Sigmoid colon (tissue), 7 donors: ENCODE data around the gene KICS2. TPM values are rescaled to one million over a fixed set of nuclear protein-coding genes. Genes with fewer than 3 reads are reported as not detected.

Source experiments
- DNase-seq: peaks from one replicate; pipeline ENCODE4 v3.0.0-alpha.2; 2019
- H3K27ac ChIP-seq, 4 donors: fragments of 200-600 bp; sonication (generic); one replicate each; pipeline ENCODE4 v1.5.1; 2016 to 2019; ENCODE audit warnings: mild to moderate bottlenecking in 1 of 4
- H3K27me3 ChIP-seq, 3 donors: fragments of 200-600 bp; sonication (generic); one replicate each; pipeline ENCODE4 v1.5.1; 2019; ENCODE audit warnings: mild to moderate bottlenecking in 1 of 3
- H3K36me3 ChIP-seq, 4 donors: fragments of 200-600 bp; sonication (generic); one replicate each; pipeline ENCODE4 v1.5.1; 2016 to 2019
- H3K4me1 ChIP-seq, 4 donors: fragments of 200-600 bp; sonication (generic); one replicate each; pipeline ENCODE4 v1.5.1; 2017 to 2019
- H3K4me3 ChIP-seq, 4 donors: fragments of 200-600 bp; sonication (generic); one replicate each; pipeline ENCODE4 v1.5.1; 2017 to 2019; ENCODE audit warnings: mild to moderate bottlenecking in 2 of 4, moderate library complexity in 1 of 4
- H3K9me3 ChIP-seq, 4 donors: fragments of 200-600 bp in 3 of 4; sonication (generic) in 3 of 4; one replicate each; pipeline versions ENCODE4 v1.5.1 to v1.6.1; 2013 to 2019
- EP300 ChIP-seq, 4 donors: sonication (generic); formaldehyde crosslinking; IDR thresholded peaks; one replicate each; pipeline ENCODE4 v1.6.1; 2017; ENCODE audit warnings: antibody characterized with exemption in 4 of 4
- POLR2A ChIP-seq, 2 donors: fragments of 450-650 bp; IDR thresholded peaks; one replicate each; pipeline ENCODE4 v1.6.1; 2016; ENCODE audit warnings: antibody characterized with exemption in 2 of 2, mild to moderate bottlenecking in 2 of 2, moderate library complexity in 2 of 2
- POLR2AphosphoS5 ChIP-seq, 4 donors: sonication (generic); formaldehyde crosslinking; IDR thresholded peaks; one replicate each; pipeline ENCODE4 v1.6.1; 2017; ENCODE audit warnings: antibody characterized with exemption in 4 of 4
- WGBS, 2 donors: extraction: QIAGEN DNeasy Blood & Tissue Kit; methylation state at CpG; one replicate each; pipeline ENCODE4 v1.1.7; 2013; 5-methylcytosine and 5-hydroxymethylcytosine counted together
- intact Hi-C: fragments of 100-400 bp; cut with DNase I; formaldehyde crosslinking; loops from one replicate; pipeline ENCODE4 v1.15.1; 2023
- polyA plus RNA-seq, 3 donors: library from polyadenylated mRNA; stranded (reverse); fragments of 200-250 nt; gene quantifications; one replicate each; pipeline ENCODE4 v1.2.3, GENCODE V29; 2013
- total RNA-seq, 4 donors: library from RNA; depleted of rRNA; stranded (reverse); fragments of >200 nt; gene quantifications; one replicate each; pipeline ENCODE4 v1.1.0, GENCODE V29; 2016
- TF ChIP-seq, protein P1 (sequence below), 4 experiments: fragments of 450-650 bp in 3 of 4; fragments of 200-600 bp in 1 of 4; IDR thresholded peaks; one replicate each; pipeline ENCODE4 v1.5.1; 2016 to 2019; ENCODE audit warnings: antibody characterized with exemption in 4 of 4, mild to moderate bottlenecking in 3 of 4, moderate library complexity in 2 of 4
- donor health status: healthy with polysubstance abuse.
- donor health status: Bipolar disorder and iron deficiency.
- donor health status: healthy.

Gene KICS2
- total and polyA plus RNA-seq, 7 donors, result 1.8 to 10.7 (median 4.8) TPM

GRCh38 chr12:64216239-64216638, 5.9 kb downstream of the KICS2 start:
- Histone ChIP-seq H3K27ac (no peak overlapping the region), H3K9me3 (no peaks in the 10 kb centered on the region), H3K27me3 (no peaks in the 10 kb centered on the region), H3K36me3 (no peaks in the 10 kb centered on the region), H3K4me1 (peaks cover 0 to 6% (median 2%) of the 10 kb centered on the region in 4 donors), H3K4me3 (no peak overlapping the region)
- TF ChIP-seq, protein P1, sequence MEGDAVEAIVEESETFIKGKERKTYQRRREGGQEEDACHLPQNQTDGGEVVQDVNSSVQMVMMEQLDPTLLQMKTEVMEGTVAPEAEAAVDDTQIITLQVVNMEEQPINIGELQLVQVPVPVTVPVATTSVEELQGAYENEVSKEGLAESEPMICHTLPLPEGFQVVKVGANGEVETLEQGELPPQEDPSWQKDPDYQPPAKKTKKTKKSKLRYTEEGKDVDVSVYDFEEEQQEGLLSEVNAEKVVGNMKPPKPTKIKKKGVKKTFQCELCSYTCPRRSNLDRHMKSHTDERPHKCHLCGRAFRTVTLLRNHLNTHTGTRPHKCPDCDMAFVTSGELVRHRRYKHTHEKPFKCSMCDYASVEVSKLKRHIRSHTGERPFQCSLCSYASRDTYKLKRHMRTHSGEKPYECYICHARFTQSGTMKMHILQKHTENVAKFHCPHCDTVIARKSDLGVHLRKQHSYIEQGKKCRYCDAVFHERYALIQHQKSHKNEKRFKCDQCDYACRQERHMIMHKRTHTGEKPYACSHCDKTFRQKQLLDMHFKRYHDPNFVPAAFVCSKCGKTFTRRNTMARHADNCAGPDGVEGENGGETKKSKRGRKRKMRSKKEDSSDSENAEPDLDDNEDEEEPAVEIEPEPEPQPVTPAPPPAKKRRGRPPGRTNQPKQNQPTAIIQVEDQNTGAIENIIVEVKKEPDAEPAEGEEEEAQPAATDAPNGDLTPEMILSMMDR (IDR thresholded peaks at IDR 0.05), result no peak
- no peak for TF ChIP-seq POLR2AphosphoS5 (IDR thresholded peaks at IDR 0.05)
- intact Hi-C loops, result no loop called here
- no peak for DNase-seq

GRCh38 chr12:64212119-64212746, 9.9 kb downstream of the KICS2 start:
- Histone ChIP-seq H3K27me3 (no peaks in the 10 kb centered on the region), H3K4me1 (no peaks in the 10 kb centered on the region), H3K4me3 (no peak overlapping the region), H3K36me3 (no peaks in the 10 kb centered on the region), H3K27ac (no peak overlapping the region), H3K9me3 (no peaks in the 10 kb centered on the region)
- no peak for DNase-seq
- WGBS, 2 donors, result 76 to 77% methylated on average over 5 of the region's 5 CpGs
- TF ChIP-seq EP300 (IDR thresholded peaks at IDR 0.05) (no peak), POLR2A (IDR thresholded peaks at IDR 0.05) (no peak), POLR2AphosphoS5 (IDR thresholded peaks at IDR 0.05) (no peak)
- TF ChIP-seq, protein P1 (IDR thresholded peaks at IDR 0.05), result no peak
- intact Hi-C loops, result no loop called here

- intact Hi-C loops, result no loop called here
- TF ChIP-seq POLR2AphosphoS5 (IDR thresholded peaks at IDR 0.05) (no peak), POLR2A (IDR thresholded peaks at IDR 0.05) (no peak), EP300 (IDR thresholded peaks at IDR 0.05) (no peak)
- TF ChIP-seq, protein P1 (IDR thresholded peaks at IDR 0.05), result no peak
- no peaks in the 10 kb centered on the region for H3K9me3 ChIP-seq
- H3K27ac ChIP-seq, result no peak overlapping the region
- no peaks in the 10 kb centered on the region for H3K27me3 ChIP-seq
- DNase-seq, result no peak
- WGBS, 2 donors, result 96 to 98% methylated on average over 2 of the region's 2 CpGs
- peaks cover 0 to 13% (median 0%) of the 10 kb centered on the region in 4 donors for H3K36me3 ChIP-seq
- no peaks in the 10 kb centered on the region for H3K4me1 ChIP-seq
- no peak overlapping the region for H3K4me3 ChIP-seq
These were observed 14.6 kb downstream of the KICS2 start for GRCh38 chr12:64207453-64207852.

DNA sequence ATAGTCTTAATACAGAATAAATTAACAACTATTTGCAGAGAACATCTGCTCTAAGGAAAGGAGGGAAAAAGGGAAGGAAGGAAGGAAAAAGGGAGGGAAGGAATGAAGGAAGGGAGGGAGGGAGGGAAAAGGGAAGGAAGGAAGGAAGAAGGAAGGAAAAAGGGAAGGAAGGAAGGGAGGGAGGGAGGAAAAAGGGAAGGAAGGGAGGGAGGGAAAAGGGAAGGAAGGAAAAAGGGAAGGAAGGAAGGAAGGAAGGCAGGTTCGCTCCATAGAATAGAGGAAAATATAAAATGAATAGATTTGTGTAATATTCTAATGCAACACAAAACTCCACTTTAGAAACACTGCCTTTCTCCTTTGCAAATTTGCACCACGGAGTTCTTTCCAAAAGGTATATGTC, 16.6 kb downstream of the KICS2 start:
- no peaks in the 10 kb centered on the region for H3K27me3 ChIP-seq
- WGBS, 2 donors, result 83 to 93% methylated on average over 2 of the region's 2 CpGs
- TF ChIP-seq EP300 (IDR thresholded peaks at IDR 0.05) (no peak), POLR2A (IDR thresholded peaks at IDR 0.05) (no peak), POLR2AphosphoS5 (IDR thresholded peaks at IDR 0.05) (no peak)
- TF ChIP-seq, protein P1 (IDR thresholded peaks at IDR 0.05), result no peak
- H3K4me1 ChIP-seq, result no peaks in the 10 kb centered on the region
- no peak overlapping the region for H3K4me3 ChIP-seq
- no peaks in the 10 kb centered on the region for H3K9me3 ChIP-seq
- no peak for DNase-seq
- intact Hi-C loops, result no loop called here
- peaks cover 0 to 13% (median 0%) of the 10 kb centered on the region in 4 donors for H3K36me3 ChIP-seq
- no peak overlapping the region for H3K27ac ChIP-seq

DNA sequence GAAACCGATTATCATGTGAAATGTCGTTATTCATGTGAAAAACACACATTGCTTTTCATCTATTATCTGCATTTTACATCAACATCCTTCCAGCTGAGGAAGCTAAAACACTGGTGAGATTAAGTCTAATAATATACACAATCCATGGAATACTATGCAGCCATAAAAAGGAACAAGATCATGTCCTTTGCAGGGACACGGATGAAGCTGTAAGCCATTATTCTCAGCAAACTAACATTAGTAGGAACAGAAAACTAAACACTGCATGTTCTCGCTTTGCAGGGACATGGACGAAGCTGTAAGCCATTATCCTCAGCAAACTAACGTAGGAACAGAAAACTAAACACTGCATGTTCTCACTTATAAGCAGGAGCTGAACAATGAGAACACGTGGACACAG, 18.3 kb downstream of the KICS2 start:
- Histone ChIP-seq H3K9me3 (no peaks in the 10 kb centered on the region), H3K4me3 (no peak overlapping the region), H3K36me3 (peaks cover 0 to 13% (median 0%) of the 10 kb centered on the region in 4 donors), H3K27ac (no peak overlapping the region), H3K27me3 (no peaks in the 10 kb centered on the region), H3K4me1 (no peaks in the 10 kb centered on the region)
- no peak for DNase-seq
- intact Hi-C loops, result no loop called here
- WGBS, 2 donors, result 57 to 68% methylated on average over 7 of the region's 7 CpGs
- TF ChIP-seq POLR2A (IDR thresholded peaks at IDR 0.05), result no peak
- no peak for TF ChIP-seq EP300 (IDR thresholded peaks at IDR 0.05)
- TF ChIP-seq, protein P1 (IDR thresholded peaks at IDR 0.05), result no peak
- TF ChIP-seq POLR2AphosphoS5 (IDR thresholded peaks at IDR 0.05), result no peak
